ENCODE data around the gene CCDC57. TPM values are rescaled to one million over a fixed set of nuclear protein-coding genes. Genes with fewer than 3 reads are reported as not detected.
A peak's percentile ranks its signal among the peaks of the same experiment; 100 is the strongest.
"Not testable (repeated sequence)": the region's sequence is repeated elsewhere in the genome, so short reads cannot be mapped to it uniquely, and the experiment has no call there.

CCDC57 gene
- total RNA-seq, 1 donor from 2014 or later = 32.8 TPM

- DNase-seq (ENCODE audit: low spot score) (no peak), ATAC-seq (no peak)
Observed at GRCh38 chr17:82204831-82205719, 7.6 kb downstream of the CCDC57 start.

DNA sequence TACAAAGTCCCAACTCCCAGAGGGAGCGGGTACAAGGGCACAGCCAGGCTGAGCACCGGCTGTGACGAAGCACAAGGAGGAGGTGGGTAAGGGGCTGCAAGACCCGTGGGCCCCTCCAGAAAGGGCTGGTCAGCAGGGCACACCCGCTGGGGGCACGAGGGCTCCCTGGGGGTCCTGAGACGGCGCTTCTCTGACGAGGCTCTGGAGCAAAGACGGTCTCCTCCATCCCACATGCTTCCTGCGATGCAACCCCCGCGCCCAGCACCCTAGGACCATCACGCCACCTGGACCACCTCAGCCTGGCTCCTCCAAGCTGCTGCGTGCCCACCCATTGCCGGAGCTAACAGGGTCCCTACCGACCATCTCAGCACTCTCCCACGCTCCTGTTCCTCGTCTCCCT lies 8.7 kb downstream of the CCDC57 start:
- DNase-seq (ENCODE audit: low spot score) (no peak), ATAC-seq (no peak)

DNA sequence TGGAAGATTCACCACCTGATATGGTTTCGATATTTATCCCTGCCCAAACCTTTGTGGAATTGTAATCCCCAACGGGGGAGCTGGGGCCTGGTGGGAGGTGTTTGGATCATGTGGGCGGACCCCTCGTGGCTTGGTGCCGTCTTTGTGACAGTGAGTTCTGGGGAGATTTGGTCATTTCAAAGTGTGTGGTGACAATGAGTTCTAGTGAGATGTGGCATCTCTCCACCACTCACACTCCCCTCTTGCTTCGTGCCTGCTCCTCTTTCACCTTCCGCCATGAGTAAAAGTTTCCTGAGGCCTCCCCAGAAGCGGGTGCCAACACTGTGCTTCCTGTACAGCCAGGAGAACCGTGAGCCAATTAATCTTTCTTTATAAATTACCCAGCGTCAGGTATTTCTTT lies 9.7 kb downstream of the CCDC57 start:
- DNase-seq (ENCODE audit: low spot score) = no peak
- ATAC-seq = no peak

GRCh38 chr17:82201498-82201910 lies 11.1 kb downstream of the CCDC57 start:
- ATAC-seq (no peak), DNase-seq (ENCODE audit: low spot score) (no peak)

- no peak for DNase-seq (ENCODE audit: low spot score)
- ATAC-seq = no peak
Observed at GRCh38 chr17:82200743-82201497, 11.7 kb downstream of the CCDC57 start.

DNA sequence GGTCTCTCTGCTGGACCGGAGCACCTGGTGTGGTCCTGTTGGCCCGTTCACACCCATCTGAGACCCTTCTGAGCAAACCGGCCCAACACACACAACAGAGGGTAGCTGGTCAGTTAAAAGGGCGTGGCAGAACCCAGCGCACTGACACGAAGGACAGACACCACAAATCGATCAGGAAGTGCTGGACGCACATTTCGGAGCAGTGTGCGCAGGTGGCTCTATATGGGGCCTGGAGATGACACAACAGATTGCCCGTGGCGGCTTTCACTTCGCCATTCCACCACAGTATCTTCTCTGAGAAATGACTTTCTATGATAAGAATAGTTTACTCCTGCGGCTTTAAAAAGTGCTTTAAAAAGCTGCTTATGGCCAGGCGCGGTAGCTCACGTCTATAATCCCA lies 12.5 kb downstream of the CCDC57 start:
- no peak for ATAC-seq
- no peak for DNase-seq (ENCODE audit: low spot score)

- no peak for DNase-seq (ENCODE audit: low spot score)
Observed at GRCh38 chr17:82199496-82199895, 13.1 kb downstream of the CCDC57 start.

GRCh38 chr17:82198092-82198491 lies 14.6 kb downstream of the CCDC57 start:
- no peak for DNase-seq (ENCODE audit: low spot score)
- ATAC-seq = no peak

More at GRCh38 chr17:82199496-82199895, 13.1 kb downstream of the CCDC57 start:
- no peak for ATAC-seq

DNA sequence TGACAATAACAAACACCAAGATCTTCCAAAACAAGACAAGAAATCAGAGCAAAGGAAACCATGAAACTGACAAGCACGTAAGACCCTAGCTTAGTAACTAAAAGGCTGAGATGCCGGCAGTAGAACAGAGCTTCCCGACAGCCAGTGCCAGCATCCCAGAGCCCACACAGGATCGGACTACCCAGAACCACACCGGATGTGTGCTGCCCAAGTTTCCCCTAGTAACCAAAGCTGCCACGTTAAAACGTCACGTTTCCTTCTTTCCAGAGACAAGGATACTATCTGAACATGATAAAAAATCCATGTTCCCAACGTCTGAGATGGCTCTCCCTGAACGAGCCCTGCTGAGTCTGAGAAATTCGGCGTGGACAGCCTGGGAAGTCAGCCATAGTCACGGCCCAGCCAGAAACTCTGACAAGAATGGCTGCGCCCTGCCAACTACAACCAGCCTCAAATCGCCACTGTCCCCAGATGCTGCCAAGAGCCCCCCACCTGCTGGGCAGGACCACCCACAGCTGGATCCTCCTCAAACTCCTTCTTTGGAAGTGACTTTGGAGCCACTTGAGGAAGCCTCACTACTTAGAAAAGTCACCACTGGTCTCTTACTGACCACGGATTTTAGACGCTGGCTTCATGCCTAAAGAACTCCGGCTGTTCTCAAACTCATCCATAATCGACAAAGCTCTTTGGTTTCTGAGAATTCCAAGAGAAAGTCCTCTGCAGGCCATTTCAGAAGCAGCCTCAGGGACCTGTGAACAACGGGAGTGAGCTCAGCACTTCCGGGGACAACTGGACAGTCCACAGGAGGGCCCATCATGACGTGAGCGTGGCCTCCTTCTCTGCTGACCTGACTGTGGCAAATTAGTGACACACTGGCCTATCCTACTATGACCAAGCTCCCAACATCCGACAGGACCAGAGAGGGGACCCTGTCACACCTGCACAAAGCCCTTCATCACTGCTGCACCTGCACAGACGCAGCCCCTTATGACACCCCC lies 16.7 kb downstream of the CCDC57 start:
- no peak for ATAC-seq
- DNase-seq (ENCODE audit: low spot score) = no peak

DNA sequence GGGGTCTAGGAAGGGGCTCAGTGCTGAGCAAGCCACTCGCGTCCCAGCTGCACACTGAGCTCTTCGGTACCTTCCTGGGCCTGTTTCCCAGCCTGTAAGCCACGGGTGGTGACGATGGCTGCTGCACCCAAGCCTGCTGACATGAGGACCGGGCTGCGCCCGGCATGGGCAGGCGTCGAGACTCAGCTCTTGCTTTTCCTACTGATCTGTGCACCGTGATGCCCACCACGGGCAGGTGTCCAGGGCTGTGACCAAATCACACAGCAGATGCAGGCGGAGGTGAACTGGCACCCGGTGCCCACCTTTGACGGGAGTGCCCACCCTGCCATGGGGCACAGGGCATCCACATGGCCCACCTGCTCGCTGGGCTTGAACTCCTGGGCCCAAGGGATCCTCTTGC lies 17.9 kb downstream of the CCDC57 start:
- ATAC-seq (no peak), DNase-seq (ENCODE audit: low spot score) (no peak)

GRCh38 chr17:82193520-82194220 lies 19.0 kb downstream of the CCDC57 start:
- peak; percentile 68 for ATAC-seq
- DNase-seq (ENCODE audit: low spot score) = no peak

DNA sequence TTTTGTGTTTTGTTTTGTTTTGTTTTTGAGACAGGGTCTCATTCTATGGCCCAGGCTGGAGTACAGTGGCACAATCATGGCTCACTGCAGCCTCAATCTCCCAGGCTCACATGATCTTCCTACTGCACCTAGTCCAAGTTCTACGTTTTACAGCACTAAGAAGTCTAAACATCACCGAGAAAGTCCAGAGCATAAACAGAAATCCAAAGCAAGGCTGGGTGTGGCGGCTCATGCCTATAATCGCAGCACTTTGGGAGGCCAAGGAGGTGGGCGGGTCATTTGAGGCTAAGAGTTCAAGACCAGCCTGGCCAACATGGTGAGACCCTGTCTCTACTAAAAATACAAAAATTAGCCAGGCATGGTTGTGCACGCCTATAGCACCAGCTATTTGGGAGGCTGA lies 19.6 kb downstream of the CCDC57 start:
- DNase-seq (ENCODE audit: low spot score); ATAC-seq: not testable (repeated sequence)

DNA sequence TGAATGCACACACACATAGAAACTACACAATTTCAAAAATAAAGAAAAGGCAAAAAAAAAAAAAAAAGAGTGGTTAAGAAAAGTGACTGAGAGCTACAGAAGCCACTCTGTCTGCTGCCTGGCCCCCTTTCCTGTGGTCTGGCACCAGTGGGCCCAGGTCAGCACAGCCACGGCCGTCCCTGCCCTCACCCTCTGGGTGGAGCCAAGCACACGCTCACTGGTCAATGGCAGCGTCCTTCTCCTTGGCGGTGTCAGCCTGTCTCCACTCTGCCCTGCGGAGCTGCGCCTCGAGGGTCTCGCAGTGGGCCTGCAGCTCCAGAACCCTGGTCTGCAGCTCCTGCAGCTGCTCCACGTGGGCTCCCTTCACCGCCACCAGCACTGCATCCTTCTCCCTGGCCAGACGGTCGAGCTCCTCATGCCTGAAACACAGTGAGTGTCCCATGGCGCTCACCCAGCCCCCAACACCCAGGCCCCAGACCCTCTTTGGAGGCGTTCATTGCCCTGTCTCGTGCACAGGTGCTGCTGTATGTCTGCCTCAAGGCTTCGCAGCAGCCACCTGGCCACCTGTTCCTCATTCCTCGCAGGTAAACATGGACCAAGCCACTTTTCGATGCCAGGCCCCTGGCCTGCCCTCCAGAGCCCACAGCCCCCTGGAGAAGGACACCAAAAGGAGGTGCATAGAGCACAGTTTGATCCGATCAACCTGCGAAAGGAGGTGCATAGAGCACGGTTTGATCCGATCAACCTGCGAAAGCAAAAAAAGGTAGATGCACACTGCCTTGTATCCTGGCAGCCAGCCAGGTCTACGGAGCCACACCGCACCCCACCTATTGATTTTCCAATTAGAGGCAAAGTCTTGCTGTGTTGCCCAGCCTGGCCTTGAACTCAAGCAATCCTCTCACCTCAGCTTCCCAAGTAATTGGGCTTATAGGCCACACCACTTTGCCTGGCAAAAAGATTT lies 24.4 kb downstream of the CCDC57 start:
- no peak for ATAC-seq
- no peak for DNase-seq (ENCODE audit: low spot score)

DNA sequence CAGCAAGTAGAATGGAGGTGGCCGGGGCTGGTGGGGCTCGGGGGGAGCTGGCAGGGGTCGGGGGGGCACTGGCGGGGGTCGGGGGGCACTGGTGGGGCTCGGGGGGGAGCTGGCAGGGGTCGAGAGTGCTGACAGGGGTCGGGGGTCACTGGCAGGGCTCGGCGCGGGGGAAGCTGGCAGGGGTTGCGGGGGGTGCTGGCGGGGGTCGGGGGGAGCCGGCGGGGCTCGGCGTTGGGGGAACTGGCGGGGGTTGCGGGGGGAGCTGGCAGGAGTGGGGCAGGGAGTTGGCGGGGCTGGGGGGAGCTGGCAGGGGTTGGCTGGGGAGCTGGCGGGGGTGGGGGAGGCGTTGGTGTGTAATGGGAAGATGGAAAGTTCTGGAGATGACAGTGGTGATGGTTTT lies 25.1 kb downstream of the CCDC57 start:
- ATAC-seq (no peak), DNase-seq (ENCODE audit: low spot score) (no peak)

DNA sequence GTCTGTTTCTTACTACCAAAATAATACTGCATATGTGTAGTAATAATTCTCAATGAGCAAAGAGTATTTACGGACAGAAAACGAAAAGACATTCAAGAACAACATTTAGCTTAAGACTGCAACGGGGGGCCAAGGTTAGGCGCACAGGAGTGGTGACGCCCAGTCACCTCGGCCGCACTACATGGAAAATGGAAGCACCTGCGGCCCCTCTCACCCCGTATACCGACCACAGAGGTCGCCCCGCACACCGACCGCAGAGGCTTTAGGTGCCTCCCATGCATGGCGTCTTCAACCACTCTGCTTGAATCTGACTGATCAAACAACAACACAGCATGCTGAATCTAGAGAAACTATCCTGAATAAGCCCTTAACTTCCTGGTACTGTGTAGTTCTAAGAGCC lies 26.4 kb downstream of the CCDC57 start:
- DNase-seq (ENCODE audit: low spot score) (no peak), ATAC-seq (no peak)

GRCh38 chr17:82184761-82185160 lies 27.9 kb downstream of the CCDC57 start:
- no peak for ATAC-seq
- DNase-seq (ENCODE audit: low spot score) = no peak

GRCh38 chr17:82180776-82181528 lies 31.7 kb downstream of the CCDC57 start:
- DNase-seq (ENCODE audit: low spot score) = no peak
- no peak for ATAC-seq

DNA sequence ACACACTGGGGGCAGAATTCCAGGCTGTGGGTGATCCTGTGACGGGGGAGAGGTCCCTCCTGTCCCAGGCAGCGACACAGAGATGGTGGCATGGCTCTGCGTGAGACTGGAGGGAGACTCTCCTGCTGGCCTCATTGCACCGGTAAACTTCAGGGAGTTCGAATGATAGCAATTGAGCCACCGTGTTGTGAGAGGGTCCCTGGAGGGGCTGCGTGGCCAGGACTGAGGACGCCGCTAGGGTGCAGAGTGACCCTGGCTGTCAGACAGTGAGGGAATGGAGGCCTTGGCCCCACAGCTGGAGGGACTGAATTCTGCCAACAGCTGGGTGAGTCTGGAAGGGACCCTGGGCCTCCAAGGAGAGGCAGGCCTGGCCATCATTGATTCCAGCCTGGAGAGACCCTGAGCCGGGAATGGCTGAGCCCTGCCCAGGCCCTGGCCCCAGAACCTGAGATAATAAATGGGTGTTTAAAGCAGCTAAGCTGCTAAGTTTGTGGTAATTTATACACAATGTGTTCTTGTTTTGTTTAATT lies 32.6 kb downstream of the CCDC57 start:
- no peak for ATAC-seq
- DNase-seq (ENCODE audit: low spot score) = no peak
